ENCODE results near the gene SLAMF7.

GRCh38 chr1:160794376-160794775 is 55.3 kb downstream of the SLAMF7 start:
- TF ChIP-seq CTCF (optimal IDR thresholded peaks at IDR 0.05 in 1 of 3, IDR thresholded peaks at IDR 0.05 in 1 of 3, conservative IDR thresholded peaks at IDR 0.05 in 1 of 3; ENCODE audit: extremely low read depth in 1 of 3, insufficient read depth in 2 of 3, low read length in 3 of 3) (no peak), EZH2 (IDR thresholded peaks at IDR 0.05; ENCODE audit: low read length) (no peak)
